ENCODE results near the gene DMRT2. TPM values are rescaled to one million over a fixed set of nuclear protein-coding genes. Genes with fewer than 3 reads are reported as not detected.

DMRT2 gene
- total and polyA plus RNA-seq, 12 donors, result 0.11 to 1.3 (median 0.27) TPM; not detected in 8

DNA sequence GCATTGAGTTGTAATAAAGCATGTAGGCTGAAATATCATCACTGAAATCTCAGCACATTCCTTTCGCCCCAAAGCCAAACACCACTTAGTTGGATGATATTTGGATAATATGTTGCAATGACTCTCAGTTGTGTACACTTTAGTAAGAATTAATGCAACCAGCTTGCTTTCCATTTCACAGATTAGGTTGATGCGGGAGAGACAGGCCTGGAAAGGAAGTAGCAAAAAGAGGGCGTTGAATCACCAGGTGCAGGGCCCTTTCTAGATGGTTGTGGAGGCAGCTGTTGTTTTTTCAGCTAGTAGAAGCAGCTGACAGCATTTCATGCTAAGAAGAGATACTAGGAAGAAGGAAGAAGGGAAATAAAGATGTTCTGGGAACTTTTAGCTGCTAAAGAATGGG is 42.8 kb upstream of the DMRT2 start:
- intact Hi-C loops (cut with DNase I), result loop anchor here (5.0 to 10.0 kb wide), 2 partner anchors 115 to 393 kb away; no protein-coding TSS in a partner anchor
- no peaks in the 10 kb centered on the region for H3K4me1 ChIP-seq (replicated peaks in 1 of 2)

GRCh38 chr9:1008216-1008615 is 41.9 kb upstream of the DMRT2 start:
- no peaks in the 10 kb centered on the region for H3K4me1 ChIP-seq (replicated peaks in 1 of 2)
- no peak overlapping the region for H3K27ac ChIP-seq
- no peaks in the 10 kb centered on the region for H3K9me3 ChIP-seq (replicated peaks in 1 of 3)
- intact Hi-C loops (cut with DNase I), result loop anchor here (2.0 to 10.0 kb wide), 3 partner anchors 115 to 393 kb away; no protein-coding TSS in a partner anchor
- 79 to 84% (median 81%) methylated on average over 3 of the region's 3 CpGs for WGBS, 4 donors
- TF ChIP-seq, protein P1, sequence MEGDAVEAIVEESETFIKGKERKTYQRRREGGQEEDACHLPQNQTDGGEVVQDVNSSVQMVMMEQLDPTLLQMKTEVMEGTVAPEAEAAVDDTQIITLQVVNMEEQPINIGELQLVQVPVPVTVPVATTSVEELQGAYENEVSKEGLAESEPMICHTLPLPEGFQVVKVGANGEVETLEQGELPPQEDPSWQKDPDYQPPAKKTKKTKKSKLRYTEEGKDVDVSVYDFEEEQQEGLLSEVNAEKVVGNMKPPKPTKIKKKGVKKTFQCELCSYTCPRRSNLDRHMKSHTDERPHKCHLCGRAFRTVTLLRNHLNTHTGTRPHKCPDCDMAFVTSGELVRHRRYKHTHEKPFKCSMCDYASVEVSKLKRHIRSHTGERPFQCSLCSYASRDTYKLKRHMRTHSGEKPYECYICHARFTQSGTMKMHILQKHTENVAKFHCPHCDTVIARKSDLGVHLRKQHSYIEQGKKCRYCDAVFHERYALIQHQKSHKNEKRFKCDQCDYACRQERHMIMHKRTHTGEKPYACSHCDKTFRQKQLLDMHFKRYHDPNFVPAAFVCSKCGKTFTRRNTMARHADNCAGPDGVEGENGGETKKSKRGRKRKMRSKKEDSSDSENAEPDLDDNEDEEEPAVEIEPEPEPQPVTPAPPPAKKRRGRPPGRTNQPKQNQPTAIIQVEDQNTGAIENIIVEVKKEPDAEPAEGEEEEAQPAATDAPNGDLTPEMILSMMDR (IDR thresholded peaks at IDR 0.05), result no peak
- no peak for TF ChIP-seq POLR2A (IDR thresholded peaks at IDR 0.05)
- DNase-seq, result no peak
- no peaks in the 10 kb centered on the region for H3K36me3 ChIP-seq (replicated peaks in 1 of 2)
- H3K27me3 ChIP-seq, result peaks cover 22% of the 10 kb centered on the region
- H3K4me3 ChIP-seq, result no peak overlapping the region

More for the DNA sequence above, 42.8 kb upstream of the DMRT2 start:
- no peak for DNase-seq
- no peak for TF ChIP-seq POLR2A (IDR thresholded peaks at IDR 0.05)
- TF ChIP-seq, protein P1 (IDR thresholded peaks at IDR 0.05), result no peak
- H3K9me3 ChIP-seq (replicated peaks in 1 of 3), result no peaks in the 10 kb centered on the region
- H3K27me3 ChIP-seq, result peaks cover 22% of the 10 kb centered on the region
- H3K36me3 ChIP-seq (replicated peaks in 1 of 2), result no peaks in the 10 kb centered on the region
- 81 to 87% (median 83%) methylated on average over 3 of the region's 3 CpGs for WGBS, 4 donors
- no peak overlapping the region for H3K27ac ChIP-seq
- H3K4me3 ChIP-seq, result no peak overlapping the region

DNA sequence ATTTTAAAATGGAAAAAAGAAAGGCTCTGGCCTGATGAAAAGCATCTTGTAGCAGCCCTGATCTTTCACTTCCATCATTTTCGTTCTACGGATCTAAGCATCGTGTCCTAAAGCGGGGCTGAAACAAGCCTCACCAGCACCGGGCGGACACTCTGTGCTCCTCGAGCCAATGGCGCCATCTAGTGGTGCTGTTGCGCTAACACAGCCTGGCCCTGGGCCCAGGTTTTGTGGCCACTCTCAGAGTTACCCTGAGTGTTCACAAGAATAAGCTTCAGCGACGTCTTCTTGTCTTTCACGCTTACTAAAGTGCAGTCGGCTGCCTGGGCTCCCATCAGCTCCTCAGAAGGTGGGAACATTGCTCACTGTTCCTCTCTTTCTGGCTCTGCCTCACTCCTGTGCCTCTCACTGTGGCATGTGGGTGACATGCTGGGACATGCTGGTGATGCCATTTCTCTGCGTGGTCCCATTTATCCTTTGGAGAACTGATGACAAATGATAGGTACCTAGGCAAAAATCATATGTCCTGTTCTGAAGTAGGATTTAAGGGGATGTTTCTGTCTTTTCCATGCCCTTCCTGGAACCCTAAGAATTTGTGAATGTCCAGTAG is 41.0 kb upstream of the DMRT2 start:
- intact Hi-C loops (cut with DNase I), result loop anchor here (2.0 to 10.0 kb wide), 3 partner anchors 116 to 394 kb away; no protein-coding TSS in a partner anchor
- no peak overlapping the region for H3K4me3 ChIP-seq
- TF ChIP-seq, protein P1 (IDR thresholded peaks at IDR 0.05), result peak; percentile 91 to 98 (median 94)
- no peak for TF ChIP-seq POLR2A (IDR thresholded peaks at IDR 0.05)
- peak; percentile 64 to 92 (median 83) for DNase-seq
- H3K27me3 ChIP-seq, result peaks cover 22% of the 10 kb centered on the region
- no peaks in the 10 kb centered on the region for H3K36me3 ChIP-seq (replicated peaks in 1 of 2)
- H3K27ac ChIP-seq, result no peak overlapping the region
- no peaks in the 10 kb centered on the region for H3K9me3 ChIP-seq (replicated peaks in 1 of 3)
- no peaks in the 10 kb centered on the region for H3K4me1 ChIP-seq (replicated peaks in 1 of 2)
- WGBS, 4 donors, result 7 to 9% (median 8%) methylated on average over 14 of the region's 14 CpGs

DNA sequence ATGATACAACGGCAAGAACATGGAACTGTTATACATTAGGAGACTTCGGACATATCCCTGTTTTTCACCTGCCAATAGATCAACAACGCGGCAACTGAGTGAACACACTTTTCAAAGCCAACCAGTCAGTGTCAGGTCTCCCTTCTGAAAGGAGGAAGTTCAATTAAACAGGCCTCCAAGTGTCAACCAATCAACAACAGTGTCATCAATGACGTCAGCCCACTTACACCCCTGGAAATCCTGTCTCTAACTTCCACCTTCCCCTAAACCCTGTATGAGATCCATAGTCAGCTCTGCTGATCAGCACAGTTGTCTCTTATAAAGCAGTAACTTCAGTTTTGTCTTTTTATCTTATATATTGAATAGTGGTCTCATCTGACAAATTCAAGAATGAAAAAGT is 37.1 kb upstream of the DMRT2 start:
- 61 to 70% (median 64%) methylated on average over 5 of the region's 5 CpGs for WGBS, 4 donors
- intact Hi-C loops (cut with DNase I), result no loop called here
- TF ChIP-seq, protein P1 (IDR thresholded peaks at IDR 0.05), result no peak
- Histone ChIP-seq H3K4me1 (replicated peaks in 1 of 2) (no peaks in the 10 kb centered on the region), H3K9me3 (replicated peaks in 1 of 3) (no peaks in the 10 kb centered on the region), H3K4me3 (no peak overlapping the region), H3K27ac (no peak overlapping the region), H3K27me3 (peaks cover 16% of the 10 kb centered on the region), H3K36me3 (replicated peaks in 1 of 2) (no peaks in the 10 kb centered on the region)
- no peak for DNase-seq
